Fibroblast of lung (primary cell): ENCODE data around the gene SLC18A3. TPM values are rescaled to one million over a fixed set of nuclear protein-coding genes. Genes with fewer than 3 reads are reported as not detected.

Experiments
- DNase-seq, 2 donors: peaks; one replicate each; pipeline versions ENCODE4 v3.0.0 to v3.0.0-alpha.2; 2010; ENCODE audit warnings: low read depth in 2 of 2
- H2AFZ ChIP-seq: 2 replicates; pipeline ENCODE4 v1.5.1; 2012; ENCODE audit warnings: low read length, control low read depth, inconsistent platforms
- H3K27ac ChIP-seq: 2 replicates; pipeline ENCODE4 v1.5.1; 2011; ENCODE audit warnings: low read length, control low read depth; ENCODE audit not compliant: insufficient read depth
- H3K27me3 ChIP-seq: 2 replicates; pipeline ENCODE4 v1.5.1; 2011; ENCODE audit warnings: mild to moderate bottlenecking, low read length; ENCODE audit not compliant: control insufficient read depth, insufficient read depth
- H3K36me3 ChIP-seq: 2 replicates; pipeline ENCODE4 v1.5.1; 2011; ENCODE audit warnings: low read length; ENCODE audit not compliant: control insufficient read depth, insufficient read depth
- H3K4me1 ChIP-seq: 2 replicates; pipeline ENCODE4 v1.5.1; 2011; ENCODE audit warnings: low read length; ENCODE audit not compliant: control insufficient read depth, insufficient read depth; ENCODE audit errors: extremely low read depth
- H3K4me2 ChIP-seq: 2 replicates; pipeline ENCODE4 v1.5.1; 2011; ENCODE audit warnings: low read length, control low read depth; ENCODE audit not compliant: insufficient read depth; ENCODE audit errors: extremely low read depth
- H3K4me3 ChIP-seq, 4 experiments: fragments of 200-600 bp in 1 of 4; sonication (generic) in 1 of 4; replicated peaks in 1 of 4; 2 replicates each; pipeline ENCODE4 v1.5.1; 2011 to 2016; ENCODE audit warnings: low read length in 4 of 4, low read depth in 3 of 4, mild to moderate bottlenecking in 3 of 4, control low read depth in 2 of 4, inconsistent platforms in 1 of 4, mixed read lengths in 1 of 4; ENCODE audit not compliant: insufficient read depth in 1 of 4; ENCODE audit errors: control extremely low read depth in 1 of 4
- H3K79me2 ChIP-seq: 2 replicates; pipeline ENCODE4 v1.5.1; 2012; ENCODE audit warnings: mild to moderate bottlenecking, low read length, inconsistent platforms; ENCODE audit not compliant: control insufficient read depth, insufficient read depth
- H3K9ac ChIP-seq: 2 replicates; pipeline ENCODE4 v1.5.1; 2011; ENCODE audit warnings: mild to moderate bottlenecking, low read length, control low read depth; ENCODE audit not compliant: insufficient read depth
- H3K9me3 ChIP-seq: 2 replicates; pipeline ENCODE4 v1.5.1; 2012; ENCODE audit warnings: low read depth, low read length; ENCODE audit not compliant: control insufficient read depth, insufficient read depth
- H4K20me1 ChIP-seq: 2 replicates; pipeline ENCODE4 v1.5.1; 2011; ENCODE audit warnings: low read length; ENCODE audit not compliant: control insufficient read depth, insufficient read depth; ENCODE audit errors: extremely low read depth
- CTCF ChIP-seq, 2 donors: IDR thresholded peaks in 1 of 2; conservative IDR thresholded peaks in 1 of 2; 1 replicate in 1 of 2; 2 replicates in 1 of 2; pipeline ENCODE4 v1.5.1; 2011 to 2012; ENCODE audit warnings: low read length in 2 of 2, control low read depth in 1 of 2, inconsistent platforms in 1 of 2, low read depth in 1 of 2, mild to moderate bottlenecking in 1 of 2
- EZH2 ChIP-seq: IDR thresholded peaks from 2 replicates; pipeline ENCODE4 v1.5.1; 2012; ENCODE audit warnings: low read length, control low read depth, mild to moderate bottlenecking; ENCODE audit errors: missing control alignments
- polyA plus RNA-seq, 2 donors: library from polyadenylated mRNA; depleted of rRNA in 1 of 2; stranded (reverse) in 1 of 2; unstranded in 1 of 2; fragments of >200 nt; gene quantifications; 2 replicates each; pipeline ENCODE4 v1.2.1, GENCODE V29; 2011 to 2012; ENCODE audit warnings: missing spikeins in 1 of 2
- total RNA-seq: library from RNA; depleted of rRNA; stranded (reverse); fragments of >200 nt; gene quantifications from 2 replicates; pipeline ENCODE4 v1.2.1, GENCODE V29; 2014

Gene SLC18A3
- total and polyA plus RNA-seq, 2 donors (not counting 1 experiment from before 2014, with no cell fraction given) = not detected

DNA sequence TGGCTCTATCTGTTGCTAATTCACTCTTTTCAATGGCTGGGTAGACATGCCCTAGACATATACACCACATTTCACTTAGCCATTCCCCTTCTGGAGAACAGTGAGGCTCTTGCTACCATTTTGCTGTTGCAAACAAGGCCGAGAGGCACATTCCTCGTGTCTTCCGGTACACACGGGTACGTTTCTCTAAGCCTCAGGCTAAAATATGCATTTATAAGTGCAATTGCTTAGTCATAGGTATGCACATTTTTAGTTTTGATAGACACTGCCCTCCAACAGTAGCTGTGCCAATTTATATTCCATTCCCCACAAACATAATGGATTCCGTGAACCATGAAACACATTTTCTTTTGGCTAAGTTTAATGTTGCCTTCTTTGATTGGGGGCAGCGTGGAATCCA is 16.9 kb downstream of the SLC18A3 start:
- Histone ChIP-seq H3K4me3 (no peak overlapping the region), H3K9me3 (no peaks in the 10 kb centered on the region), H3K4me2 (no peak overlapping the region), H2AFZ (no peak overlapping the region), H3K9ac (no peak overlapping the region), H3K27me3 (peaks cover 2% of the 10 kb centered on the region), H3K79me2 (no peaks in the 10 kb centered on the region), H4K20me1 (no peaks in the 10 kb centered on the region), H3K36me3 (no peaks in the 10 kb centered on the region), H3K4me1 (no peaks in the 10 kb centered on the region), H3K27ac (no peak overlapping the region)
- TF ChIP-seq EZH2 (no peak), CTCF (conservative IDR thresholded peaks at IDR 0.05 in 1 of 2, IDR thresholded peaks at IDR 0.05 in 1 of 2; ENCODE audit: low read depth in 1 of 2, low read length in 2 of 2) (no peak)
- DNase-seq = no peak

- Histone ChIP-seq H3K4me2 (no peak overlapping the region), H4K20me1 (no peaks in the 10 kb centered on the region), H3K79me2 (no peaks in the 10 kb centered on the region), H3K9me3 (no peaks in the 10 kb centered on the region), H2AFZ (no peak overlapping the region), H3K4me3 (no peak overlapping the region), H3K36me3 (no peaks in the 10 kb centered on the region), H3K27me3 (peaks cover 2% of the 10 kb centered on the region), H3K4me1 (no peaks in the 10 kb centered on the region), H3K9ac (no peak overlapping the region), H3K27ac (no peak overlapping the region)
- no peak for DNase-seq
- no peak for TF ChIP-seq EZH2
- no peak for TF ChIP-seq CTCF (conservative IDR thresholded peaks at IDR 0.05 in 1 of 2, IDR thresholded peaks at IDR 0.05 in 1 of 2; ENCODE audit: low read depth in 1 of 2, low read length in 2 of 2)
Observed at GRCh38 chr10:49627644-49628247, 17.6 kb downstream of the SLC18A3 start.

- no peaks in the 10 kb centered on the region for H3K4me1 ChIP-seq
- no peak for DNase-seq
- no peak for TF ChIP-seq EZH2
- no peak for TF ChIP-seq CTCF (conservative IDR thresholded peaks at IDR 0.05 in 1 of 2, IDR thresholded peaks at IDR 0.05 in 1 of 2; ENCODE audit: low read depth in 1 of 2, low read length in 2 of 2)
Observed at GRCh38 chr10:49628599-49628998, 18.5 kb downstream of the SLC18A3 start.

More at GRCh38 chr10:49628599-49628998, 18.5 kb downstream of the SLC18A3 start:
- no peaks in the 10 kb centered on the region for H3K79me2 ChIP-seq
- no peaks in the 10 kb centered on the region for H3K9me3 ChIP-seq
- no peak overlapping the region for H3K9ac ChIP-seq
- H3K36me3 ChIP-seq = no peaks in the 10 kb centered on the region
- no peak overlapping the region for H3K27ac ChIP-seq
- H2AFZ ChIP-seq = no peak overlapping the region
- H3K27me3 ChIP-seq = peaks cover 2% of the 10 kb centered on the region
- H3K4me3 ChIP-seq = no peak overlapping the region
- H4K20me1 ChIP-seq = no peaks in the 10 kb centered on the region
- no peak overlapping the region for H3K4me2 ChIP-seq
